Activated CD8-positive, alpha-beta T cell treated with anti-CD3 and anti-CD28 coated beads for 36 hours (primary cell): ENCODE measurements around the gene AP2A2. TPM values are rescaled to one million over a fixed set of nuclear protein-coding genes. Genes with fewer than 3 reads are reported as not detected.

Source experiments
- ATAC-seq: fragments of 200-7000 bp; cut with Tn5 transposase; one replicate; pipeline ENCODE4 v1.10.0; 2021; ENCODE audit warnings: mild to moderate bottlenecking, moderate library complexity
- CTCF ChIA-PET: fragments of 350-600 bp; sonication (Branson Sonifier 250); formaldehyde crosslinking; loops from one replicate; lab custom pipeline; 2021; ENCODE audit warnings: antibody characterized with exemption; lab: Charles Lee
- POLR2A ChIA-PET: fragments of 350-600 bp; sonication (Branson Sonifier 250); formaldehyde crosslinking; loops from one replicate; lab custom pipeline; 2021; ENCODE audit warnings: antibody characterized with exemption; lab: Charles Lee
- DNase-seq: peaks from one replicate; pipeline ENCODE4 v3.0.0-alpha.2; 2020
- H3K27ac Mint-ChIP-seq: one replicate; pipeline ENCODE4 v1.8.0; 2021; ENCODE audit warnings: mild to moderate bottlenecking, mixed read lengths
- H3K27me3 Mint-ChIP-seq: one replicate; pipeline ENCODE4 v1.8.0; 2021; ENCODE audit warnings: mixed read lengths
- H3K36me3 Mint-ChIP-seq: one replicate; pipeline ENCODE4 v1.8.0; 2021; ENCODE audit warnings: low read depth, mixed read lengths
- H3K4me1 Mint-ChIP-seq: one replicate; pipeline ENCODE4 v1.8.0; 2021; ENCODE audit warnings: low read depth, mixed read lengths
- H3K4me3 Mint-ChIP-seq: one replicate; pipeline ENCODE4 v1.8.0; 2021; ENCODE audit warnings: mild to moderate bottlenecking, moderate library complexity, mixed read lengths
- H3K9me3 Mint-ChIP-seq: one replicate; pipeline ENCODE4 v1.8.0; 2021; ENCODE audit warnings: mixed read lengths
- intact Hi-C: fragments of 100-400 bp; cut with micrococcal nuclease; formaldehyde crosslinking; loops from one replicate; pipeline ENCODE4 v1.10.0; 2022
- total RNA-seq, 2 experiments: library from RNA; stranded (reverse); gene quantifications; one replicate each; pipeline ENCODE4 v1.2.3, GENCODE V29; 2021
- TF ChIP-seq, protein P1 (sequence below): fragments of 200-600 bp; IDR thresholded peaks from one replicate; pipeline ENCODE4 v1.8.0; 2022; ENCODE audit warnings: antibody characterized with exemption, mild to moderate bottlenecking

The AP2A2 gene
- total RNA-seq, 2 experiments from 2014 or later: 34.0 to 34.6 TPM

DNA sequence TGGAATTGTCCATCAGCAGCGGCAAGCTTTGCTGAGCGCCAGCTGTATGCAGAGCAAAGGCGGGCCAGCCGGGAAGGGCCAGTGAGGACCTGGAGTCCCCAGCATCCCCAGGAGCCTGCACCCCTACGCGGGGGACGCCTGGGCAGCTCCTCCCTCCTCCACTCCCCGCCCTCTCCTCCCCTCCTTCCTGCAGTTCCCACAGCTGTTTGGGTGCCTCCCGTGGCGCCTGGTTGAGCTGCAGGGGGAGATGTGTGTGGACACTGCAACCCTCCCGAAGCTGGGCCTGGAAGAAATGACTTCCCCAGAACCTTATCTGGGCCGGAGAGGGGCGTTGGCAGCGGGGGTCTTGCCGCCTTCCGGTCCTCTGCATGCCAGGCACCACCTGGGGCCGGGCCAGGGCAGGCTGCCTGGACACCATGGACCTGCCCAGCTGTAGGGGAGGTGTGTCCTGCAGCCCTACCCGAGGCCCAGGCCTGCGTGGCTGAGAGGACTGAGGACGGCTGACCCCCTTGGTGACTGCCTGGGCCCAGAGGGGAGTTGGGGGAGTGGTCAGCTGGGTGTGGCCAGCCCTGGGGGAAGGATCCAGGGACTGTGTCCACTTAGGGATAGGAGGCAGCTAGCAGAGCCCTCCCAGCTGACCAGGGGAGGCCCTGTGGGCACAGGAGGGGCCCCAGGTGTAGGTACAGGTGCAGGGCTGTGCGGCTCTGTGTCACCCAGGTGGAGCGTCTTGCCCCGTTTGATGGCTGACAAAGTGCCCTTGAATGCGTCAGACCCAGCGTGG is 127.6 kb downstream of the AP2A2 start:
- ChIA-PET CTCF (interaction anchor here (4.7 kb wide), 1 partner anchor 206 kb away, joined by 46 read pairs; no protein-coding TSS in a partner anchor), POLR2A (interaction anchor here (2.3 kb wide), 1 partner anchor 205 kb away, joined by 5 read pairs; no protein-coding TSS in a partner anchor)
- ATAC-seq (no peak), DNase-seq (no peak)
- TF ChIP-seq, protein P1, sequence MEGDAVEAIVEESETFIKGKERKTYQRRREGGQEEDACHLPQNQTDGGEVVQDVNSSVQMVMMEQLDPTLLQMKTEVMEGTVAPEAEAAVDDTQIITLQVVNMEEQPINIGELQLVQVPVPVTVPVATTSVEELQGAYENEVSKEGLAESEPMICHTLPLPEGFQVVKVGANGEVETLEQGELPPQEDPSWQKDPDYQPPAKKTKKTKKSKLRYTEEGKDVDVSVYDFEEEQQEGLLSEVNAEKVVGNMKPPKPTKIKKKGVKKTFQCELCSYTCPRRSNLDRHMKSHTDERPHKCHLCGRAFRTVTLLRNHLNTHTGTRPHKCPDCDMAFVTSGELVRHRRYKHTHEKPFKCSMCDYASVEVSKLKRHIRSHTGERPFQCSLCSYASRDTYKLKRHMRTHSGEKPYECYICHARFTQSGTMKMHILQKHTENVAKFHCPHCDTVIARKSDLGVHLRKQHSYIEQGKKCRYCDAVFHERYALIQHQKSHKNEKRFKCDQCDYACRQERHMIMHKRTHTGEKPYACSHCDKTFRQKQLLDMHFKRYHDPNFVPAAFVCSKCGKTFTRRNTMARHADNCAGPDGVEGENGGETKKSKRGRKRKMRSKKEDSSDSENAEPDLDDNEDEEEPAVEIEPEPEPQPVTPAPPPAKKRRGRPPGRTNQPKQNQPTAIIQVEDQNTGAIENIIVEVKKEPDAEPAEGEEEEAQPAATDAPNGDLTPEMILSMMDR: no peak
- no peaks in the 10 kb centered on the region for H3K9me3 Mint-ChIP-seq
- H3K27ac Mint-ChIP-seq: no peak overlapping the region
- peaks cover 12% of the 10 kb centered on the region for H3K27me3 Mint-ChIP-seq
- H3K36me3 Mint-ChIP-seq: no peaks in the 10 kb centered on the region
- no peaks in the 10 kb centered on the region for H3K4me1 Mint-ChIP-seq
- H3K4me3 Mint-ChIP-seq: no peak overlapping the region
- intact Hi-C loops: loop anchor here (5.0 kb wide), 1 partner anchor 206 kb away; no protein-coding TSS in a partner anchor

DNA sequence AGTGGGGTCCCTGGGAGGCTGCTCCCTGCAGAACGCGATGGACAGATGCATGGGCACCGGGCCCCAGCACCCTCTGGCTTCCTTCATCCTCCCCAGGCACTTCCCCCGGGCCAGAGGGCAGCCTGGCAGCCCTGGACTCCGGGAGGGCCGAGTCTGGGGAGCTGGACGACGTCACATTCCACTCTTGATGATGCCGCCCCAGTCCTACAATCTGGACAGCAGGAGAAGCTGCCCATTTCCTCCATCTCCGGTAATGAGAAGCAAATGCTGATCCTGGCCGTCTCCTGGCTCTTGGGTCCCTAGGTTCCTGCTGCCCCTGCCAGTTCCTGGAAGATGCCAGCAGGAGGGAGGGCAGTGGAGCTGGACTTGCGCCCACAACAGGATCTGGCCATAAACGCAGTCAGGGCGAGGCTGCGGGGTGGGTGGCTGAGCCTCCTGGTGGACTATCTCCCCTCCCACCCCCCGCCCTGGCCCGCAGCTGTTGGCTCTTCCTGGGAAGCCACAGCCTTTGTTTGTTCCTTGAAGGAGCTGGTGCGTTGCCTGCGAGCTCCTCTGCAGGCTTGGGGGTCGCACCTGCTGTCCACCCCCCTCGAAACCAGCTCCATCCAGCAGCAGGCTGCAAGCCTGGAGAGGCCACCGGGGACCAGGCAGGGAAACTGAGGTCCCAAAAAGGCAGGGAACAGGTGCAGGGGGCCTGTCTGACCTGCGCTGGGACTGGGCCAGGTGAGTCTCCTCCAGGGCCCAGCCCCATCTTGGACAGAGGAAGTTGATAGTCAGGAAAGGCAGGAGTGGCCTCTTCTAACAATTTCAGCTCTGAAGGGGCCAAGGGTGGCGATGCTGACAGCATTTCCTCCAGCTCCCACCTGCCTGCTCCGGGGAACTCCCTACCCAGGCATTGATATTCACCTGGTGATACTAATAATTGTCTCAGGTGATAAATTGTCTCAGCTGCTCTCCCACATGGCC is 128.8 kb downstream of the AP2A2 start:
- ATAC-seq (no peak), DNase-seq (no peak)
- POLR2A ChIA-PET: interaction anchor here (0.5 to 0.7 kb wide), 2 partner anchors 543 to 594 kb away, joined by 4 to 5 read pairs; no protein-coding TSS in a partner anchor
- Mint-ChIP-seq H3K4me1 (no peaks in the 10 kb centered on the region), H3K9me3 (no peaks in the 10 kb centered on the region), H3K27me3 (peaks cover 9% of the 10 kb centered on the region), H3K4me3 (no peak overlapping the region), H3K27ac (no peak overlapping the region), H3K36me3 (no peaks in the 10 kb centered on the region)
- intact Hi-C loops: loop anchor here (5.0 kb wide), 1 partner anchor 207 kb away; no protein-coding TSS in a partner anchor
- TF ChIP-seq, protein P1: no peak
- CTCF ChIA-PET: interaction anchor here (0.6 to 4.7 kb wide), 2 partner anchors 10 to 207 kb away, joined by 3 to 46 read pairs; no protein-coding TSS in a partner anchor

DNA sequence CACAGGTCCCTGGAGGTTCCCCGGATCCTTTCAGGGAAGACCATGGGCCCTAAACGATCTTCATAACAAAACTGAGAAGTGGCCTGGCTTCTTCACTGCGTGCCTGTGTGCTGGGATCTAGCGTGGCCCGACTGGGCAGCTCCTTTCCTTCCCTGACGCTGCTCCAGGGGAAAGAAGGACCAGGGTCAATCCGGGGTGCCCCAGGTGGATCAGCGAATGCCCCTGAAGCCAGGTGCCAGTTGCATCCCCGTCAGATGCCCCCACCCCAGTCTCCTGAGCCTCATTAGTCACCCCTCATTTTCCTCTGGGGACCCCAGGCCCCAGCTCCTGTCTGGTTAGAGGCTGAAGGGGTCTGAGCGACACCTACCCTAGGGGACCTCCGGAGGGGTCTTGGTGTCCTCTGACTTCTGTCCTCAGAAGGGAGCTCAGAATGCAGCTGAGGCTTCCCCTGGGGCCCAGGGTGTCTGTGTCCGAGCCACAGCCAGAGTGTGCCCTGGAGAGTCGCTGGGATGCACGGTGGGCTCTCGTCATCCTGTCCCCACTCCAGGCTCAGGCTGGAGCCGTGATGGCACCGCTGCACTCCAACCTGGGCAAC is 129.5 kb downstream of the AP2A2 start:
- ChIA-PET CTCF (interaction anchor here (0.6 to 4.7 kb wide), 2 partner anchors 10 to 208 kb away, joined by 3 to 46 read pairs; no protein-coding TSS in a partner anchor), POLR2A (no interaction called here)
- no peak overlapping the region for H3K4me3 Mint-ChIP-seq
- DNase-seq: no peak
- H3K36me3 Mint-ChIP-seq: no peaks in the 10 kb centered on the region
- no peaks in the 10 kb centered on the region for H3K9me3 Mint-ChIP-seq
- no peaks in the 10 kb centered on the region for H3K4me1 Mint-ChIP-seq
- no peak overlapping the region for H3K27ac Mint-ChIP-seq
- intact Hi-C loops: no loop called here
- H3K27me3 Mint-ChIP-seq: peaks cover 9% of the 10 kb centered on the region
- ATAC-seq: no peak
- TF ChIP-seq, protein P1: no peak

DNA sequence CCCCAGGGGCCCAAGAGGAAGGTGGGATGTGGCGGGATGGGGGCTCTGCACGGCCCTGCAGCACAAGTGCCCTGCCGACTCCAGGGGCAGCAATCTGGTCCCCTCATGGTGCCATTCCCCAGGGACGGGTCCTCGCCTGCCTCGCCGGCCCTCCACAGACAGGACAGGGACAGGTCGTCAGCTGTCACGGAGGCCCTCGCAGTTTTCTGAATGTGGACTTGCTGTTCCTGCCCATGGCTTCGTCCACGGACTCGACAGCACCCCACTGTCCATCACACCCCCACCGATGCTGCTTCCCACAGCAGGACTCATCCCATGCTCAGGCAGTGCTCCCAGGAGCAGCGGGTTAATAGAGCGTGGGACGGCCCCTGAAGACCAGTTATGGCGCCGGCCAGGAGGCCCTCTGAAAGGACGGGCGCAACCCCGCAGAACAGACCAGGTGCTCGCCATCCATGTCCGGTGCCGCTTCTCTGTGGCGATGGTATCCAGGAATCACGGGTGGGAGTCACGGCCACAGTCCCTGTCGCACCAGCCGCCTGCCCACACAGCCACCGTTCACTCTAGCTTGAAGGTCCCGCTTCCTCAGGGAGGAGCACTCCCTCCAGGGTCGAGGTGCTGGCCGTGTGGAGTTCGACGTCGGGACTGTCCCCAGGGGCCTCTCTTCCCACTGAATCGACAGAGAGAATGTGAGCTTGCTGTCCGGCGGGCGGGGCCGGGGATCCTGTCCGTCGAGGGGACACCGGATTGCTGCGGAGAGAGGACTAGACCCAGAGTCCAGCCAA is 130.5 kb downstream of the AP2A2 start:
- H3K36me3 Mint-ChIP-seq: no peaks in the 10 kb centered on the region
- ATAC-seq (no peak), DNase-seq (no peak)
- no peaks in the 10 kb centered on the region for H3K4me1 Mint-ChIP-seq
- TF ChIP-seq, protein P1: no peak
- H3K9me3 Mint-ChIP-seq: no peaks in the 10 kb centered on the region
- H3K27ac Mint-ChIP-seq: no peak overlapping the region
- ChIA-PET POLR2A (no interaction called here), CTCF (no interaction called here)
- H3K27me3 Mint-ChIP-seq: peaks cover 7% of the 10 kb centered on the region
- intact Hi-C loops: no loop called here
- H3K4me3 Mint-ChIP-seq: no peak overlapping the region
